CD4-positive, alpha-beta T cell treated with Interleukin-17A for 1 hour (primary cell): Measurements from ENCODE around the gene CEP85L.
"Not testable (repeated sequence)": the region's sequence is repeated elsewhere in the genome, so short reads cannot be mapped to it uniquely, and the experiment has no call there.

Source experiments
- DNase-seq: peaks from one replicate; pipeline ENCODE4 v3.0.0-alpha.2; 2020

The CEP85L gene

DNA sequence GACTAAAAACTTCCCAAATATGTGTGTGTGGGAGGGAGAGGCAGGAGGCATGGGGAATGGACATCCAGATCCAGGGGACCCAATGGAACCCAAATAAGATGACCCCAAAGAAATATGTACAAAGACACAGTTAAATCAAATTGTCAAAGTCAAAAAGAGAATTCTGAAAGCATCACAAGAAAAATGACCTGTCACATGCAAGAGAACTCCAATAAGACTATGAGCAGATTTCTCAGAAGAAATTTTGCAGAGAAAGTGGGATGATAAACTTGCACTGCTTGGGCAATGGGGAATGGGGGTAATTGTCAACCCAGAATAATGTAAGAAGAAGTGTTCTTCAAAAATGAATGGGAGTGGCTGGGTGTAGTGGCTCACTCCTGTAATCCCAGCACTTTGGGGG, 162.8 kb downstream of the CEP85L start:
- DNase-seq: no peak

DNA sequence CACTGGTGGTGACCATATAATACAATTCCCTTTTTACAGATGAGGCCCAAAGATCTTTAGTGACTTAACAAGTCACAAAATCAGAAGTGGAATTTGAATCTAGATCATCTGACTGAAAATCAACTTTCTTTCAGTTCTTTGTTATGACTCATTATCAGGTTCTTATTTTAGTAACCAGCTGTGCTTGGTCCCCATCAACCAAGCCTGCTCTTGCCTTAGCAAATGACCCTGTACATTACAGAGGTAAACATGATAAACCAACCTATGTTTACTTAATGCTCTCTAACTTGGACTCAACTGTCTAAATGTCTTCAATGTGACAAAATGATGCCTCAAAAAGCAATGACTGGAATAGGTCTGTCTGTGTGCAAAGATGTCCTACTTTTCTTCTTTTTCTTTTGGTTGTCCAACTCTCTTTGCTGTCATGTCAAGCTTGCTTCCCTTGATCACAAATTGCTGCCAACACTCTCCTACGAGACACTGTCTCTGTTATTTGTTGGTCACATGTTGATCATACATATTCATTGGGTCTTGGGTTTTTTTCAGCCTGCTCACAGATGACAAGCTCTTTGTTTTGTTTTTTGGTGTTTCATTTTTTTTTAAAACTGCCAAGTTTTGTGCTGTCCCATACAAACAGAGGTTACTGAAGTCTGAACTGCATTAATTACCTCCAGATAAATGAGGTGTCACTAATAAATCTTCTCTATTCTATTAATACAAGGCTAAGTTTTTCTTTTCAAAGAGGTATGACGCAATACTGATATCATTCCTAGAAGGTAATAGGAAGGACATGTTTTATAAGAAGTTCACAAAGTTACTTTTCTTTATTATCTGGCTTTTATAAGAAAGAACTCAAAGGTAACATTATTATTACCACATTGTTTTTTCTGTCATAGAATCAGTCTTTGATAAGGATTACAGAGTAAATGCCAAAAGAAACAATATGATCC, 165.5 kb downstream of the CEP85L start:
- DNase-seq: no peak

DNA sequence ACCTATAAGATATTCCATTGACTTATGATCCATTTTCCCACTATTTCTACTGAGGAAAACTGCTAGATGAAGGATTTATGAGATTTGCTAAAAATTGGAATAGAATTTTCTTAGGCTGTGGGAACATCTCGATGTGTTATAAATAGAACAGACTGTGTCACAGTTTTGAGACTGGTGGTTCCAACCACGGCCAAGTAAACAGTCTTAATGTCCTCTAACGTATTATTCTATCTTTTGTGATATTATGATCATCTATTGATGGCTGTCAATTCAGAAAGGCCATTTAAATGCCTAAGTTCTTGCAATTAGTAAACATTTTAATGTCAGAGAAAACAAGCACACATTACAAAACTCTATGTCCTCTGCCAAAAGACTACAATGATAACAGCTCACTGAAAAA, 174.8 kb downstream of the CEP85L start:
- no peak for DNase-seq

DNA sequence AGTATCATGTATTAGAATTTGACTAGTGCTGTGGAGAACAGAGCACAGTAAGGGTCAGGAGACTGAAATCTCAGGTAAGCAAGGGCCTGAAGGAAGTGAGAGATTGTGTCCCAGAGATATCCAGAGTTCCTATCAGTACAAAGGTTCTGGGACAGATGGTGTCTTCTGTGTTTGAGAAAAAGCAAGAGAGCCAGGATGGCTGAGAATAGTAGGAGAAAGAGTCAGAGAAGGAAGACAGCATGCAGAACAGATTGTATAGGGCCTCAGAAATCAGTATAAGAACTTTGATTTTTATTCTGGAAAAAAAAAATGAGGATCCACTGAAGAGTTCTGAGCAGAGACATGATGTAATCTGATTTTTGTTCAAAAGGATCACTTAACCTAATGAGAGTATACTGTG, 178.1 kb downstream of the CEP85L start:
- DNase-seq: no peak

DNA sequence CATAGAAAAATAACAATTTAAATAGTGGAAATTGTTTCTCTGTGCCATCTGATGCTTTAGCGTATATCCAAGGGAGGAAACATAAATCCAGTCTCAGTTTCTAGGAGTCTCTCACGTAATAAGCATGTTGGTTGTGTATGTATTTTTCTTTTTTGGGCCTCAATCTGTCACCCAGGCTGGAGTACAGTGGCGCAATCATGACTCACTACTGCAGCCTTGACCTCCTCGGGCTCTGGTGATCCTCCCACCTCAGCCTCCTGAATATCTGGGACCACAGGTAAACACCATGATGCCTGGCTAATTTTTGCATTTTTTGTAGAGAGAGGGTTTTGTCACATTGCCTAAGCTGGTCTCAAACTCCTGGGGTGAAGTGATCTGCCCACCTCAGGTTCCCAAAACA, 181.9 kb downstream of the CEP85L start:
- DNase-seq: no peak

DNA sequence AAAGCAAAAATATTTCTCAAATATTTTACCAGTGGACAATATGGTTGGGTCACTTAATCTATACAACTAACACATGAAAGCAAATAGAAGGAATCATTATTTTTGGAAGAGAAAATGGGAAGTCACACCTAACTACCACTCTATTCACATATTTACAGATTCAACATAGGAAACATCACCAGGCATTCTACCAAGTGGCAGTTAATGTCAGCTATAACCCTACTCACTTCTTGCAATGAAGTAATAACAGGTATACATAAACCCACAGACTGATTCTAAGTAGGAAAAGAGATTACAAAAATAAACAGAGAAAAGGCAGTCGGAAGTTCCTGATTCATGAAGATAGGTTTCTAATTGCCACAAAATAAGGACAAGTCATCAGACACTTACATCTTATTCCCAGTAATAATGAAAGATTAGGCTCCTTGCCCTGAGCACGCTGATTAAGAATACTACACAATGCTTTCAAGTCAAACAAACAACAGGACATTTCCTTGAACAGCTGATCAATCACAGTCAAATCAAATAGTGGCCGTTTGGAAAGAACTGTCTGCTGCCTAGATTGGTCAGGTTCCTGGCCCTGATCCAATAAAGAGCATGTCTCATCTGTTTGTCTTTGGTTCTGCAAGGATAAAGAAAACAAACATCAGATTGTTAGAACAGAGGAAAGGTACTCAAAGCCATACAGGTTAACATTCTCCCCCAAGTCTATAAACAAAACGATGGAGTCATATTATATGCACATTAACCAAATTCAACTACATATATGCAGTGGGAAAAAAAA, 182.5 kb downstream of the CEP85L start:
- no peak for DNase-seq

DNA sequence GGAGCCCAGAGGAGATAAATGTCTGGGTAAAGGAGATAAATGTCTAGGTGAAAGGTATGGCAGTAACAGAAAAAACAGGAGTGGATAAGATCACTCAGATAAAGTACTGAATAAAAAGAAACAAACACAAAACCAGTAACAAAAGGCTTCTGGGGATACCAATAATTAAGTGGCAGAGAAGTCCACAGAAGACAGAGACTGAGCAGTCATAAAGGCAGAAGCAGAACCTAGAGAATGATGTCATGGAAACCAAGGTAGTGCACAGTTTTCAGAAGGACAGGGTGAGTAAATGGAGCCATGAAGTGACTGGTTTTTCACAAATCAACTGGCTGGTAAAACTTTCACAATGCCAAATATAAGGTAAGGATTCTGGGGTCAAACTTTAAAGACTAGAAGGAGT, 184.2 kb downstream of the CEP85L start:
- no peak for DNase-seq

DNA sequence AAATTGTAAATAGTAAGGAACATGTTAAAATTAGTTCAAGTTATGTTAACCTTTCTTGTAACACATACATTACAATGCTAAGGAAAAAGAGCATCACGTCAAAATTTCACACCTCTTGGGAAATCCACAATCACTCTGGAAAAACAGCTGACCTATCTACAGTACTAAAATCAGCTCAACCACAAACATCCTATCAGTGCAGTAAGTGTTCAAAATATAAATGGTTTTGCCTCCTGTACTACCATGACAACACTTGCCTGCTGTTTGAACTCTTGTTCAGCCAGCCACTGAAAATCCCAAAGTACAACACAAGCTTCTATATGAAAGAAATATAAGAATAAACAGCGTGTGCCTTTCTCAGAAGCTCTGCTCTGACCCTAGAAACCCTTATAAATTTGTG, 186.8 kb downstream of the CEP85L start:
- no peak for DNase-seq

DNA sequence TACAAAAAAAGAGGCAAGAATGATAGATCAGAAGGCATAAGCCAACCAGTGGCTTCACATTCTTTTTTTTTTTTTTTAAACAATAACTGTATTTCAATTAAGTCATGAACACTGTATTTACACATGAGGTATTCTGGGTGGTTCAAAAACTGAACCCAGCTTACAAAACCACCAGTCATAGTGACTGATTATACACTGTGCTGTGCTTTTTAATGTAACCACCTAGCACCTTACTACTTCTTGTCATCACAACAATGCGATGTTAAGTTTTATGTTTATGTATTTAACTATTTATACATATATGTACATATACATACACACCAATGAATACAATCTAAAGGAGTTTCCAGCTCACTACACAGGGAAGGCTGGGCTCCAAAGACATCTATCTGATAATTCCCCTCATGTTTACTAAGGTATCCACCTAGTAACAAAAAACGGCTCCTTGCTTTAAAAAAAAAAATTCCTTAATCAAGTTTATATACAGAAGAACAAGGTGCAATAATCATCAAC, 190.4 kb downstream of the CEP85L start:
- DNase-seq: no peak

DNA sequence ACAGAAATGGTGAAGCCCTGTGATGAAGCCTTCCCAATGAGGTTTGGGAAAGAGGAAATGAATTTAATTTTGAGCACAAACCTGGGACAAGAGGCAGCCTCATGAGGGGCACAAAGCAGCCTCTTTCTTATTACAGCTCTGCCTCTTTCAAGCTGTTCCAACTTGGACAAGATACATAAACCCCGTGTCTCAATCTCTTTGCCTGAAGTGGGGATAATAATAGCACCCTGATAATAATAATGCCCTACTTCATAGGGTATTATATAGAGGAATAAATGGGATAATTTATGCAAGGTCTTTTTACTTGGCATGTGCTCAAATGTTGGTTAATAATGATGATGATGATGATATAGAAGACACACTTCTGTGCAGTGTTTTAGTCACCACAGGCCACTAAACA, 194.4 kb downstream of the CEP85L start:
- no peak for DNase-seq

DNA sequence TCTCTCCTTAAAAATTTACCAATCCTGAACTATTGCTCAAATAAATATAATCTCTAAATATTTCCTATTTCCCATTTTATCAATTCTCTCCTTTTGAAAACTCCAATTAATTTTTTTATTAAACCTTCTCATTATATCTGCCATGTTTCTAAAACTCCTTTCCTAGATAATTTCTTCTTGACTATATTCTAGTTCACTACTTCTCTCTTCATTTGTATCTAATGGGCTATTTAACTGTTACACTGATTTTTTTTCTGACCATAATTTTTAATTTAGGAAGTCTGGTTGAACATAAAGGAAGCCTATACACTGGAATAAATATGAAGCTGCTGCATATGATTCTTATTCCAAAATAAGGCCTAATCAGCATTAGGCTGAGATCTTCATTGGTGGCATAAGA, 199.6 kb downstream of the CEP85L start:
- DNase-seq: no peak

DNA sequence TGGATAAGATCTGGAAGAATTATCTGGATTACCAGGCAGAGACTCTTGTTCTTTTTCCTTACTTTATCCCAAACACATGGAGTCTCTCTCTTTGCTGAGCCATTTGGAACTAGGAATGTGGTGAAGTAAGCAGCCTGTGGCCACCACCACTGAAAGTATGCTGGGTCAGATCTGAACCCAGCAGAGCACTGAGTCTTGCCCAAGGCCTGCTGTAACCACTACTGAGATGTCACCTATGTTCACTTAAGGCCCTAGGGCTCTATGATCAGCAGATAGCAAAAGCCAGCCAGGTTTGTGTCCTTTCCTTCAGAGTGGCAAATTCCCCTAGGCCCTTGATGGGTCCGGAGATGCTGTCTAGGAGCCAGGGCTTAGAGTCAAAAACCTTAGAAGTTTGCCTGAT, 206.6 kb downstream of the CEP85L start:
- DNase-seq: no peak

DNA sequence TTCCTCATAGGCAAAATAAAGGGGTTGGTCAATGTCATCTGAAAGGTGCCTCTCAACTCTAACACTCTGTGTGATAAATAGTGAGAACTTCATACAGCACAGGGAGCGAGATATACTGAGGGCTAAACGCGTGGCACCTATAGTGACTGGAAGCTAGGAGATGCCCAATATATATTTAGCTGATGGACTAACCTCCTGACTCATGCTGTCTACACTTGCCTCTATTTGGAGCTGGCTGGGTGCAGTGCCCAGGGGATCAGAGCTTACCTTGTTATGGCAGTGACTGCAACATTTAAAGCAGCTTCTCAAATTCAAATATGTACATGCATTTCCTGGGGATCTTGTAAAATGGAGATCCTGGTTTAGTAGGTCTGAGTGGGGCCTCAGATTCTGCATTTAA, 214.9 kb downstream of the CEP85L start:
- no peak for DNase-seq

DNA sequence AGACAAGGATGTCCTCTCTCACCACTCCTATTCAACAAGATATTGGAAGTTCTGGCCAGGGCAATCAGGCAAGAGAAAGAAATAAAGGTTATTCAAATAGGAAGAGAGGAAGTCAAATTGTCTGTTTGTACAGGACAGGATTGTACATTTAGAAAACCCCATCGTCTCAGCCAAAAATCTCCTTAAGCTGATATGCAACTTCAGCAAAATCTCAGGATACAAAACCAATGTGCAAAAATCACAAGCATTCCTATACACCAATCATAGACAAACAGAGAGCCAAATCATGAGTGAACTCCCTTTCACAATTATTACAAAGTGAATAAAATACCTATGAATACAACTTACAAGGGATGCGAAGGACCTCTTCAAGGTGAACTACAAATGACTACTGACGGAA, 217.2 kb downstream of the CEP85L start:
- not testable (repeated sequence) for DNase-seq

DNA sequence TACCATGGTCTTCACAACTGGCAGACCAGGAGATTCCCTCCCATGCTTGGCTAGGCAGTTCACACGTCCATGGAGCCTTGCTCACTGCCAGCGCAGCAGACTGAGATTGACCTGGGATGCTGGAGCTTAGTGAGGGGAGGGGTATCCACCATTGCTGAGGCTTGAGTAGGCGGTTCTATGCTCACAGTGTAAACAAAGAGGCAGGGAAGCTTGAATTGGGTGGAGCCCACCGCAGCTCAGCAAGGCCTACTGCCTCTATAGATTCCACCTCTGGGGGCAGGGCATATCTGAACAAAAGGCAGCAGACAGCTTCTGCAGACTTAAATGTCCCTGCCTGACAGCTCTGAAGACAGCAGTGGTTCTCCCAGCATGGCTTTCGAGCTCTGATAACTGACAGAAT, 230.1 kb downstream of the CEP85L start:
- DNase-seq: not testable (repeated sequence)

DNA sequence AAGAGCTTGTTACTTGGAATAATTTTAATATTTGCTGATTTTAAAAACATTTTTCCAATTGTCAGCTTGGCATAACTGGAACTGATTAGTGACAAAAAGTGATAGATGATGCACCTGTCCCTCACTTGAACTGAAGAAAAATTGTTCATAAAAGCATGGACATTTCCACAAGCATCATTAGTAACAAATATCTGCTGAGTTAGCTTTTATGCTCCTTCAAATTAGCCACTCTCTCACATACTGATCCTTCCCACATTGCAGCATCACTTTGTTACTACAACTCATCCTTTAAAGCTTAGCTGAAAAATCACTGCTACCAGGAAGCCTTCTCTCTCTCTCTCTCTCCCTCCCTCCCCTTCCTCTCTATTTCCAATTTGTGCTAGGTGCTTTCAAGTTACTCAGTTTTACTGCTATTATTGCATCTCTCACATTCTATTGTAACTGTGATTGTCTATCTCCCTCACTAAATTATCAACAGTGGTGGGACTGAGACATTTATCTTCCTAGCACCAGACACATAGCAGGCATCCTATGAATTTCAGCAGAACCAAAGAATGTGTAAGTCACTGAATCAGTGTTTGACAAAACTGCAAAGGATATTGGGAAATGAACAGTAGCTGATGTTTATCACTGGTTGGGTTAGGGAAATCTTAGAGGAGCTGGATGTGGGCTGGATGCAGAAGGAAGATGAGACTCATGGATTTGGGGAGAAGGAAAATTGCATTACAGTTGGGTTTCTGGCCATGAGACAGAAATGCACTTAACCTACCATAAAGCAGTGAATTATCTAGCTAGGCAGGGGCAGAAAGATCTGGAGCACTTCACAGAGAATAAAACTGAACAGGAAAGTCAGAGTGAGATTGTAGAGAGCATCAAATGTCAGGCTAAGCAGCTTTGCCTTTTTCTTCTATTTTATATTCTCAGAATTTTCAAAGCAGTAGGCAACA, 231.7 kb downstream of the CEP85L start:
- no peak for DNase-seq
